MG63 (cell line): ENCODE measurements around the gene MYO1H. TPM values are rescaled to one million over a fixed set of nuclear protein-coding genes. Genes with fewer than 3 reads are reported as not detected.

ENCODE experiments used
- DNase-seq: peaks from one replicate; pipeline ENCODE4 v3.0.0-alpha.2; 2020
- H3K27me3 ChIP-seq: fragments of 250-450 bp; sonication (Bioruptor Pico); 2 replicates; pipeline ENCODE4 v1.5.1; 2020; ENCODE audit warnings: mild to moderate bottlenecking, moderate library complexity
- H3K36me3 ChIP-seq: fragments of 250-450 bp; sonication (Bioruptor Pico); 2 replicates; pipeline ENCODE4 v1.5.1; 2020; ENCODE audit warnings: mild to moderate bottlenecking, moderate library complexity
- H3K4me3 ChIP-seq: fragments of 250-450 bp; sonication (Bioruptor Pico); 2 replicates; pipeline ENCODE4 v1.5.1; 2020; ENCODE audit warnings: mild to moderate bottlenecking, moderate library complexity
- H3K9me3 ChIP-seq: fragments of 250-450 bp; sonication (Bioruptor Pico); 2 replicates; pipeline ENCODE4 v1.5.1; 2020; ENCODE audit warnings: mild to moderate bottlenecking, moderate library complexity
- total RNA-seq: library from RNA; depleted of rRNA; stranded (reverse); fragments of >200 nt; shearing (Covaris generic); gene quantifications from 2 replicates; pipeline ENCODE4 v1.2.3, GENCODE V29; 2014; ENCODE audit warnings: low replicate concordance

Gene MYO1H
- total RNA-seq, 1 experiment from 2014 or later = not detected

GRCh38 chr12:109451400-109451799 lies 103.7 kb downstream of the MYO1H start:
- no peak overlapping the region for H3K4me3 ChIP-seq
- H3K36me3 ChIP-seq = peaks cover 64% of the 10 kb centered on the region
- H3K9me3 ChIP-seq = no peaks in the 10 kb centered on the region
- no peaks in the 10 kb centered on the region for H3K27me3 ChIP-seq
- DNase-seq = no peak

GRCh38 chr12:109452489-109452888 lies 104.8 kb downstream of the MYO1H start:
- no peaks in the 10 kb centered on the region for H3K27me3 ChIP-seq
- H3K36me3 ChIP-seq = peaks cover 71% of the 10 kb centered on the region
- H3K4me3 ChIP-seq = no peak overlapping the region
- DNase-seq = no peak
- no peaks in the 10 kb centered on the region for H3K9me3 ChIP-seq

GRCh38 chr12:109455706-109456105 lies 108.0 kb downstream of the MYO1H start:
- H3K36me3 ChIP-seq = peaks cover 73% of the 10 kb centered on the region
- H3K27me3 ChIP-seq = no peaks in the 10 kb centered on the region
- no peaks in the 10 kb centered on the region for H3K9me3 ChIP-seq
- DNase-seq = no peak
- no peak overlapping the region for H3K4me3 ChIP-seq

GRCh38 chr12:109458086-109458485 lies 110.4 kb downstream of the MYO1H start:
- H3K9me3 ChIP-seq = no peaks in the 10 kb centered on the region
- no peak overlapping the region for H3K4me3 ChIP-seq
- H3K27me3 ChIP-seq = no peaks in the 10 kb centered on the region
- H3K36me3 ChIP-seq = peaks cover 62% of the 10 kb centered on the region
- no peak for DNase-seq

GRCh38 chr12:109458771-109459208 lies 111.1 kb downstream of the MYO1H start:
- no peaks in the 10 kb centered on the region for H3K9me3 ChIP-seq
- no peaks in the 10 kb centered on the region for H3K27me3 ChIP-seq
- no peak for DNase-seq
- H3K36me3 ChIP-seq = peaks cover 58% of the 10 kb centered on the region
- H3K4me3 ChIP-seq = no peak overlapping the region

GRCh38 chr12:109459247-109459646 lies 111.5 kb downstream of the MYO1H start:
- no peak overlapping the region for H3K4me3 ChIP-seq
- no peaks in the 10 kb centered on the region for H3K27me3 ChIP-seq
- H3K9me3 ChIP-seq = no peaks in the 10 kb centered on the region
- DNase-seq = no peak
- H3K36me3 ChIP-seq = peaks cover 55% of the 10 kb centered on the region

- Histone ChIP-seq H3K4me3 (no peak overlapping the region), H3K36me3 (peaks cover 57% of the 10 kb centered on the region), H3K9me3 (no peaks in the 10 kb centered on the region), H3K27me3 (no peaks in the 10 kb centered on the region)
- DNase-seq = no peak
Measured at GRCh38 chr12:109460538-109460937, 112.8 kb downstream of the MYO1H start.

- Histone ChIP-seq H3K27me3 (no peaks in the 10 kb centered on the region), H3K9me3 (no peaks in the 10 kb centered on the region), H3K4me3 (no peak overlapping the region), H3K36me3 (peaks cover 55% of the 10 kb centered on the region)
- DNase-seq = peak; percentile 38
Measured at GRCh38 chr12:109461049-109461845, 113.5 kb downstream of the MYO1H start.

- Histone ChIP-seq H3K27me3 (no peaks in the 10 kb centered on the region), H3K9me3 (no peaks in the 10 kb centered on the region), H3K4me3 (no peak overlapping the region), H3K36me3 (peaks cover 52% of the 10 kb centered on the region)
- peak; percentile 94 for DNase-seq
Measured at GRCh38 chr12:109461846-109462756, 114.4 kb downstream of the MYO1H start.

GRCh38 chr12:109462868-109463692 lies 115.4 kb downstream of the MYO1H start:
- H3K27me3 ChIP-seq = no peaks in the 10 kb centered on the region
- no peaks in the 10 kb centered on the region for H3K9me3 ChIP-seq
- H3K36me3 ChIP-seq = peaks cover 50% of the 10 kb centered on the region
- DNase-seq = peak; percentile 89
- peak overlapping the region; percentile 24; the same call in 1 of the 2 replicates for H3K4me3 ChIP-seq

GRCh38 chr12:109463756-109464155 lies 116.1 kb downstream of the MYO1H start:
- DNase-seq = no peak
- Histone ChIP-seq H3K27me3 (no peaks in the 10 kb centered on the region), H3K36me3 (peaks cover 50% of the 10 kb centered on the region), H3K4me3 (peak overlapping the region; percentile 24; the same call in 1 of the 2 replicates), H3K9me3 (no peaks in the 10 kb centered on the region)

- DNase-seq = no peak
- peaks cover 56% of the 10 kb centered on the region for H3K36me3 ChIP-seq
- H3K27me3 ChIP-seq = no peaks in the 10 kb centered on the region
- no peak overlapping the region for H3K4me3 ChIP-seq
- H3K9me3 ChIP-seq = no peaks in the 10 kb centered on the region
Measured at GRCh38 chr12:109464642-109465351, 117.1 kb downstream of the MYO1H start.

GRCh38 chr12:109466305-109466704 lies 118.6 kb downstream of the MYO1H start:
- DNase-seq = no peak
- H3K4me3 ChIP-seq = no peak overlapping the region
- no peaks in the 10 kb centered on the region for H3K9me3 ChIP-seq
- H3K36me3 ChIP-seq = peaks cover 57% of the 10 kb centered on the region
- no peaks in the 10 kb centered on the region for H3K27me3 ChIP-seq

- H3K4me3 ChIP-seq = no peak overlapping the region
- DNase-seq = no peak
- peaks cover 56% of the 10 kb centered on the region for H3K36me3 ChIP-seq
- H3K27me3 ChIP-seq = no peaks in the 10 kb centered on the region
- H3K9me3 ChIP-seq = no peaks in the 10 kb centered on the region
Measured at GRCh38 chr12:109466821-109467220, 119.1 kb downstream of the MYO1H start.

- no peaks in the 10 kb centered on the region for H3K9me3 ChIP-seq
- no peak overlapping the region for H3K4me3 ChIP-seq
- peaks cover 60% of the 10 kb centered on the region for H3K36me3 ChIP-seq
- H3K27me3 ChIP-seq = no peaks in the 10 kb centered on the region
- DNase-seq = no peak
Measured at GRCh38 chr12:109467978-109468676, 120.4 kb downstream of the MYO1H start.
